Kidney epithelial cell (primary cell): ENCODE results near the gene NAA15. TPM values are rescaled to one million over a fixed set of nuclear protein-coding genes. Genes with fewer than 3 reads are reported as not detected.
"Not testable (repeated sequence)": the region's sequence is repeated elsewhere in the genome, so short reads cannot be mapped to it uniquely, and the experiment has no call there.

Experiments used
- DNase-seq: peaks from one replicate; pipeline ENCODE4 v3.0.0-alpha.2; 2010; ENCODE audit warnings: low read depth
- H3K27me3 ChIP-seq: 2 replicates; pipeline ENCODE4 v1.6.0; 2011; ENCODE audit warnings: low read length; ENCODE audit not compliant: control insufficient read depth, insufficient read depth
- H3K36me3 ChIP-seq: 2 replicates; pipeline ENCODE4 v1.5.1; 2011; ENCODE audit warnings: low read length; ENCODE audit not compliant: control insufficient read depth, insufficient read depth
- H3K4me3 ChIP-seq: 2 replicates; pipeline ENCODE4 v1.5.1; 2011; ENCODE audit warnings: low read depth, mild to moderate bottlenecking, control low read depth, low read length
- total RNA-seq: library from RNA; depleted of rRNA; stranded (reverse); fragments of >200 nt; gene quantifications from 2 replicates; pipeline ENCODE4 v1.2.3, GENCODE V29; 2015
- TF ChIP-seq, protein P1 (sequence below): IDR thresholded peaks from 2 replicates; pipeline ENCODE4 v1.5.1; 2011; ENCODE audit warnings: mild to moderate bottlenecking, moderate library complexity, low read length, control low read depth, inconsistent platforms; ENCODE audit not compliant: insufficient read depth, poor library complexity, severe bottlenecking

NAA15 gene
- total RNA-seq, 1 donor from 2014 or later, result 31.0 TPM

DNA sequence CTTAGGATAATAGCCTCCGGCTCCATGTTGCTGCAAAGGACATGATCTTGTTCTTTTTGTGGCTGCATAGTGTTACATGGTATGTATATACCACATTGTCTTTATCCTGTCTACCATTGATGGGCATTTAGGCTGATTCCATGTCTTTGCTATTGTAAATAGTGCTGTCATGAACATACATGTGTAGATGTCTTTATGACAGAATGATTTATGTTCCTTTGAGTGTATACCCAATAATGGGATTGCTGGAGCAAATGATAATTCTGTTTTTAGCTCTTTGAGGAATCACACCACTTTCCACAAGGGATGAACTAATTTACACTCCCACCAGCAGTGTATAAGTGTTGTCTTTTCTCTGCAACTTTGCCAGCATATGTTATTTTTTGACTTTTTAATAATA, 157.2 kb downstream of the NAA15 start:
- no peaks in the 10 kb centered on the region for H3K27me3 ChIP-seq
- no peak overlapping the region for H3K4me3 ChIP-seq
- no peaks in the 10 kb centered on the region for H3K36me3 ChIP-seq
- no peak for DNase-seq
- TF ChIP-seq, protein P1, sequence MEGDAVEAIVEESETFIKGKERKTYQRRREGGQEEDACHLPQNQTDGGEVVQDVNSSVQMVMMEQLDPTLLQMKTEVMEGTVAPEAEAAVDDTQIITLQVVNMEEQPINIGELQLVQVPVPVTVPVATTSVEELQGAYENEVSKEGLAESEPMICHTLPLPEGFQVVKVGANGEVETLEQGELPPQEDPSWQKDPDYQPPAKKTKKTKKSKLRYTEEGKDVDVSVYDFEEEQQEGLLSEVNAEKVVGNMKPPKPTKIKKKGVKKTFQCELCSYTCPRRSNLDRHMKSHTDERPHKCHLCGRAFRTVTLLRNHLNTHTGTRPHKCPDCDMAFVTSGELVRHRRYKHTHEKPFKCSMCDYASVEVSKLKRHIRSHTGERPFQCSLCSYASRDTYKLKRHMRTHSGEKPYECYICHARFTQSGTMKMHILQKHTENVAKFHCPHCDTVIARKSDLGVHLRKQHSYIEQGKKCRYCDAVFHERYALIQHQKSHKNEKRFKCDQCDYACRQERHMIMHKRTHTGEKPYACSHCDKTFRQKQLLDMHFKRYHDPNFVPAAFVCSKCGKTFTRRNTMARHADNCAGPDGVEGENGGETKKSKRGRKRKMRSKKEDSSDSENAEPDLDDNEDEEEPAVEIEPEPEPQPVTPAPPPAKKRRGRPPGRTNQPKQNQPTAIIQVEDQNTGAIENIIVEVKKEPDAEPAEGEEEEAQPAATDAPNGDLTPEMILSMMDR, result no peak

DNA sequence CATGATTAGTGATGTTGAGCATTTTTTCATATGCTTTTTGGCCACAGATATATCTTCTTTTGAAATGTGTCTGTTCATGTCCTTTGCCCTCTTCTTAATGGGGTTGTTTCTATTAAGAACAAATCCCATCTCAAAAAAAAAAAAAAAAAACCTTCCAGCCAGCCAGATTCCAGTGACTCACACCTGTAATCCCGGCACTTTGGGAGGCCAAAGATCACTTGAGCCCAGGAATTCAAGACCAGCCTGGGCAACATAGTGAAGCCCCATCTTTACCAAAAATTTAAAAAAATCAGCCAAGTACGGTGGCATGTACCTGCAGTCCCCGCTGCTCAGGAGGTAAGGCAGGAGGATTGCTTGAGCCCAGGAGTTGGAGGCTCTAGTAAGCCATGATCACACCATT, 157.7 kb downstream of the NAA15 start:
- TF ChIP-seq, protein P1, result no peak

DNA sequence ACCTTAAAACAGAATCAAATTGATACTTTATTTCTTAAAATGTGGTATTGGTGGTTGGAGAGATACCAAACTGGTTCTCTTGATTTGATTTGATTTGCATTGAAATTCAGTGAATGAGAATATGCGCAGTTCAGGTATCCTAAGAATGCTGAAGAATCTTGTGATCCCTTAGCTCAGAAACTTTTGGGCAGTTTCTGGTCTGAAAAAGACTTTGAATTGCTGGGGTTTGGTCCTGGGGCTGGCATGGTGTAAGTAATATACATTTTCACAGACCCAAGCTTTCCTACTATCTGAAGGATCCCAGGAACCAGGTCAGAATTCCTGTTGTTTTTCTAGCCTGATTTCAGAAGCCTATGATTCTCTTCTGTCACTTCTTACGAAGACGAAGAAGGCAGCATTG, 159.3 kb downstream of the NAA15 start:
- Histone ChIP-seq H3K27me3 (no peaks in the 10 kb centered on the region), H3K36me3 (no peaks in the 10 kb centered on the region), H3K4me3 (no peak overlapping the region)
- DNase-seq, result no peak
- TF ChIP-seq, protein P1, result no peak

More for the DNA sequence above, 157.7 kb downstream of the NAA15 start:
- H3K27me3 ChIP-seq, result no peaks in the 10 kb centered on the region
- no peak for DNase-seq
- H3K4me3 ChIP-seq, result no peak overlapping the region
- no peaks in the 10 kb centered on the region for H3K36me3 ChIP-seq

DNA sequence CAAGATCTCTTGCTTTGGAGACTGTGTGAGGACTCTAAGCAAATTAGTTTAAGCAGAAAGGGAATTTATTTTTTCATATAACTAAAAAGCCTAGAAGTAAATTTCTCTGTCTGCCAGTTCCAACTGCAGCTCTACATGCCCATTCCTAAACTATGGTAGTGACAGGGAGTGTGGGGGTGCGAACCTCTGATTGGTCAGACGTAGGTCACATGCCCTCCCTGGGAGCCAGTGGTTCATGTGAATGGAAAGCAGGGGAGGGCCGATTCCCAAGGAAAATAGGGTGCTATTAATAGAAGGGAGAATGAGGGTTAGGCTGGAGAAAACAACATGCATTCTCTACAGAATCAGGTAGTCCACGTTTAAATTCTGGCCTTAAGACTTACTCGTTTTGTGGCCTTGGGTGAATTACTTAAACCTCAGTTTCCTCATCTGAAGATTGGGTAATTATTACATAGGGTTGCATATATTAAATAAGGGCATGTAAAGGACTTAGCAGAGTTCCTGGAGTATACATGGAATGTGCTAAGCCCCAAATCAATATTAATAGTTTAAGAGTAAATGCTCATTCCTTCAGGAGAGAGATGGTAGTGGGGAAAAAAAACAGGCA, 159.8 kb downstream of the NAA15 start:
- DNase-seq, result no peak
- no peaks in the 10 kb centered on the region for H3K27me3 ChIP-seq
- TF ChIP-seq, protein P1, result no peak
- no peak overlapping the region for H3K4me3 ChIP-seq
- no peaks in the 10 kb centered on the region for H3K36me3 ChIP-seq

DNA sequence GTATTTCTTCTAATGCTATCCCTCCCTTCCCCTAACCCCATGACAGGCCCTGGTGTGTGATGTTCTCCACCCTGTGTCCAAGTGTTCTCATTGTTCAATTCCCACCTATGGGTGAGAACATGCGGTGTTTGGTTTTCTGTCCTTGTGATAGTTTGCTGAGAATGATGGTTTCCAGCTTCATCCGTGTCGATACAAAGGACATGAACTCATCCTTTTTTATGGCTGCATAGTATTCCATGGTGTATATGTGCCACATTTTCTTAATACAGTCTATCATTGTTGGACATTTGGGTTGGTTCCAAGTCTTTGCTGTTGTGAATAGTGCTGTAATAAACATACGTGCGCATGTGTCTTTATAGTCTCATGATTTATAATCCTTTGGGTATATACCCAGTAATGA, 163.2 kb downstream of the NAA15 start:
- not testable (repeated sequence) for H3K36me3 ChIP-seq, DNase-seq, H3K4me3 ChIP-seq, H3K27me3 ChIP-seq

DNA sequence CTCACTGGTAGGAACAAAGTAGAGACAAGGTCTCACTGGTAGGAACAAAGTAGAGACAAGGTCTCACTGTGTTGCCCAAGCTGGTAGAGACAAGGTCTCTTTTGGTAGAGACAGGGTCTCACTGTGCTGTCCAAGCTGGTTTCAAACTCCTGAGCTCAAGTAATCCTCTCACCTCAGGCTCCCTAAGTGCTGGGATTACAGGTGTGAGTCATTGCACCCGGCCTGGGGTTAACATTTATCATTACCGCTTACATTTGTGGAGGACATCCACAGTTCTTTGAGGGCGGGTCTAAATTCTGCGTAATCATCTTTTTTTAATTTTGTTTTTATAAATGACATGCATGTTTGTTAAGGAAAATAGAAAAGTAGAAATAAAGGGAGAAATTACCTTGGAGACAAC, 164.6 kb downstream of the NAA15 start:
- no peak for DNase-seq
- Histone ChIP-seq H3K36me3 (no peaks in the 10 kb centered on the region), H3K4me3 (no peak overlapping the region), H3K27me3 (no peaks in the 10 kb centered on the region)
- TF ChIP-seq, protein P1, result no peak

DNA sequence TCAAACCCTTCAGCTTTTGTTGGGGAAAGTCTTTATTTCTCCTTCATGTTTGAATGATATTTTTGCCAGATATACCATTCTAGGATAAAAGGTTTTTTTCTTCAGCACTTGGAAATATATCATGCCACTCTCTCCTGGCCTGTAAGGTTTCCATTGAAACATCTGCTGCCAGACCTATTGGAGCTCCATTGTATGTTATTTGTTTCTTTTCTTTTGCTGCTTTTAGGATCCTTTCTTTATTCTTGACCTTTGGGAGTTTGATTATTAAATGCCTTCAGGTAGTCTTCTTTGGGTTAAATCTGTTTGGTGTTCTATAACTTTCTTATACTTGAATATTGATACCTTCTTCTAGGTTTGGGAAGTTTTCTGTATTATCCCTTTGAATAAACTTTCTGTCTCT, 167.5 kb downstream of the NAA15 start:
- not testable (repeated sequence) for DNase-seq, H3K4me3 ChIP-seq, H3K27me3 ChIP-seq, H3K36me3 ChIP-seq
